HCT116 (cell line): Measurements from ENCODE around the gene CADPS. TPM values are rescaled to one million over a fixed set of nuclear protein-coding genes. Genes with fewer than 3 reads are reported as not detected.

Experiments
- ATAC-seq: fragments of 200-7000 bp; cut with Tn5 transposase; 2 replicates; pipeline ENCODE4 v1.9.1; 2020; ENCODE audit warnings: mild to moderate bottlenecking, moderate library complexity
- BruUV-seq: library from RNA; stranded (reverse); fragments of 400-500 nt; replicated peaks from 2 replicates; lab custom pipeline; 2021; lab: Mats Ljungman, UMichigan
- CTCF ChIA-PET: fragments of 300-600 bp; sonication (Branson Sonifier 250); formaldehyde crosslinking; loops from one replicate; lab custom pipeline; 2021; ENCODE audit warnings: antibody characterized with exemption; lab: Charles Lee
- POLR2A ChIA-PET: fragments of 300-600, 350-600 bp; sonication (Branson Sonifier 250); formaldehyde crosslinking; loops from one replicate; lab custom pipeline; 2021; ENCODE audit warnings: antibody characterized with exemption; lab: Charles Lee
- RAD21 ChIA-PET, 2 experiments: fragments of 300-600 bp; sonication (Branson Sonifier 250); formaldehyde crosslinking; loops; one replicate each; lab custom pipeline; 2023; ENCODE audit warnings: low total read pairs in 2 of 2; ENCODE audit not compliant: uncharacterized antibody in 2 of 2, unreplicated experiment in 2 of 2, low non-redundant PET in 1 of 2; lab: Charles Lee
- DNase-seq: peaks from one replicate; pipeline ENCODE4 v3.0.0-alpha.2; 2010; ENCODE audit warnings: low read depth, low spot score
- H2AFZ ChIP-seq: fragments of 200-600 bp; shearing (Covaris generic), sonication (generic); 2 replicates; pipeline ENCODE4 v1.6.1; 2017; ENCODE audit warnings: low read depth, mixed run types, mixed read lengths, antibody characterized with exemption, low read length; ENCODE audit not compliant: poor library complexity, severe bottlenecking
- H3K27ac ChIP-seq: 2 replicates; pipeline ENCODE4 v1.5.1; 2012; ENCODE audit warnings: low read depth, low read length
- H3K27me3 ChIP-seq: fragments of 200-600 bp; sonication (generic); 2 replicates; pipeline ENCODE4 v1.6.1; 2016; ENCODE audit warnings: mixed run types, low read length, mixed read lengths; ENCODE audit not compliant: insufficient read depth
- H3K36me3 ChIP-seq, 2 experiments: fragments of 200-500 bp in 1 of 2; fragments of 200-600 bp in 1 of 2; sonication (Bioruptor generic) in 1 of 2; sonication (generic) in 1 of 2; 2 replicates each; pipeline versions ENCODE4 v1.5.1 to v1.6.1; 2014 to 2016; ENCODE audit warnings: low read length in 2 of 2, inconsistent platforms in 1 of 2, mixed read lengths in 1 of 2, mixed run types in 1 of 2; ENCODE audit not compliant: insufficient read depth in 2 of 2, control insufficient read depth in 1 of 2
- H3K4me1 ChIP-seq, 2 experiments: fragments of 200-600 bp in 1 of 2; sonication (generic) in 1 of 2; 2 replicates each; pipeline versions ENCODE4 v1.5.1 to v1.6.1; 2012 to 2017; ENCODE audit warnings: low read length in 2 of 2, inconsistent platforms in 1 of 2, mild to moderate bottlenecking in 1 of 2, mixed read lengths in 1 of 2, mixed run types in 1 of 2, moderate library complexity in 1 of 2; ENCODE audit not compliant: insufficient read depth in 2 of 2, control insufficient read depth in 1 of 2
- H3K4me2 ChIP-seq: fragments of 200-600 bp; sonication (generic); 2 replicates; pipeline ENCODE4 v1.6.1; 2017; ENCODE audit warnings: mixed run types, low read length, mixed read lengths
- H3K4me3 ChIP-seq, 2 experiments: fragments of 200-600 bp in 1 of 2; sonication (generic) in 1 of 2; replicated peaks in 1 of 2; 2 replicates each; pipeline ENCODE4 v1.5.1; 2011 to 2016; ENCODE audit warnings: low read length in 2 of 2, control low read depth in 1 of 2, low read depth in 1 of 2, mild to moderate bottlenecking in 1 of 2, mixed read lengths in 1 of 2, mixed run types in 1 of 2
- H3K79me2 ChIP-seq: fragments of 200-600 bp; sonication (generic); 2 replicates; pipeline ENCODE4 v1.6.1; 2017; ENCODE audit warnings: mild to moderate bottlenecking, mixed run types, low read length, moderate library complexity, mixed read lengths; ENCODE audit not compliant: insufficient read depth
- H3K9ac ChIP-seq: fragments of 200-600 bp; sonication (generic); 2 replicates; pipeline ENCODE4 v1.6.1; 2016; ENCODE audit warnings: low read length, mixed read lengths
- H3K9me2 ChIP-seq: fragments of 200-600 bp; sonication (generic), shearing (Covaris generic); 2 replicates; pipeline ENCODE4 v1.6.1; 2017; ENCODE audit warnings: mixed run types, mild to moderate bottlenecking, moderate library complexity; ENCODE audit not compliant: insufficient read depth
- H3K9me3 ChIP-seq, 2 experiments: fragments of 200-500 bp in 1 of 2; fragments of 200-600 bp in 1 of 2; sonication (Bioruptor generic) in 1 of 2; sonication (generic) in 1 of 2; 2 replicates each; pipeline ENCODE4 v1.6.1; 2014 to 2017; ENCODE audit warnings: low read length in 2 of 2, mixed read lengths in 2 of 2, inconsistent platforms in 1 of 2, low read depth in 1 of 2, mild to moderate bottlenecking in 1 of 2, mixed run types in 1 of 2, moderate library complexity in 1 of 2; ENCODE audit not compliant: control insufficient read depth in 1 of 2, insufficient read depth in 1 of 2
- H4K20me1 ChIP-seq: fragments of 200-600 bp; sonication (generic), shearing (Covaris generic); 2 replicates; pipeline ENCODE4 v1.6.1; 2017; ENCODE audit warnings: mixed run types, mild to moderate bottlenecking, moderate library complexity; ENCODE audit not compliant: insufficient read depth
- CEBPB ChIP-seq: IDR thresholded peaks from 2 replicates; pipeline ENCODE4 v1.6.1; 2012; ENCODE audit warnings: low read depth
- EZH2 ChIP-seq: fragments of 200-600 bp; sonication (generic); IDR thresholded peaks from 2 replicates; pipeline ENCODE4 v1.6.1; 2017; ENCODE audit warnings: antibody characterized with exemption, mixed run types
- POLR2A ChIP-seq: IDR thresholded peaks from 2 replicates; pipeline ENCODE4 v1.7.0; 2011; ENCODE audit warnings: borderline replicate concordance; ENCODE audit not compliant: insufficient read depth, insufficient read length; ENCODE audit errors: extremely low read depth
- RAD21 ChIP-seq: IDR thresholded peaks from 2 replicates; pipeline ENCODE4 v1.6.1; 2012; ENCODE audit warnings: low read depth, mild to moderate bottlenecking
- YY1 ChIP-seq: IDR thresholded peaks from 2 replicates; pipeline ENCODE4 v1.6.1; 2011; ENCODE audit warnings: low read length, low read depth, moderate library complexity, mild to moderate bottlenecking; ENCODE audit not compliant: insufficient replicate concordance; ENCODE audit errors: extremely low read depth
- ZFX ChIP-seq: fragments of 450-650 bp; IDR thresholded peaks from 2 replicates; pipeline ENCODE4 v1.6.1; 2017
- intact Hi-C: fragments of 100-400 bp; cut with micrococcal nuclease; formaldehyde crosslinking; loops from 2 replicates; pipeline ENCODE4 v1.10.0; 2022
- total RNA-seq: library from RNA; stranded (reverse); gene quantifications from one replicate; pipeline ENCODE4 v1.2.1, GENCODE V29; 2021; ENCODE audit not compliant: unreplicated experiment
- TF ChIP-seq, protein P1 (sequence below), 3 experiments: fragments of 200-600 bp in 1 of 3; sonication (generic) in 1 of 3; IDR thresholded peaks in 2 of 3; conservative IDR thresholded peaks in 1 of 3; 2 replicates each; pipeline ENCODE4 v1.5.1; 2012 to 2017; ENCODE audit warnings: low read depth in 2 of 3, low read length in 2 of 3, antibody characterized with exemption in 1 of 3, borderline replicate concordance in 1 of 3, control low read depth in 1 of 3, mild to moderate bottlenecking in 1 of 3, mixed read lengths in 1 of 3, mixed run types in 1 of 3, moderate library complexity in 1 of 3; ENCODE audit not compliant: insufficient read depth in 1 of 3
- TF ChIP-seq, protein P2 (sequence below): IDR thresholded peaks from 2 replicates; pipeline ENCODE4 v1.6.1; 2012; ENCODE audit warnings: low read depth

CADPS gene
- total RNA-seq, 1 experiment from 2014 or later, result not detected

DNA sequence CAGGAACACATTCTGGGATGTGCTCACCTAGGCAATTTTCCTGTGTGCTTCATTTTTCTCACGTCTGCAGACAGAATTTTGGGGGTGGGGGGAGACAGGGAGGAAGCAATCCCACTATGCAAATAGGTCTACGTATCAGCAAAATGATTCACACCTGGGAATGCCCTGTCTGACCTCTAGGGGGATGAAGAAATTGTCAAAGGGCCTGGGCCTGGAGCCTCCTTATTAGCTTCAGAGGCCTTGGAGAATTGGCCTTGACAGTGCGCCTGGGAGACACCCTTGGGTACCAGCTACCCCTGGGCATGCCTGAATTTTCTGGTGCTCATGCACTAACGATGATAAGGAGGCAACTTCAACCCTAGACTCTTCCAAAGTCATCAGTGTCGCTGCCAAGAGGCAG lies 207.5 kb downstream of the CADPS start:
- no peak overlapping the region for H3K9ac ChIP-seq
- BruUV-seq, result no TSS peak
- H3K4me2 ChIP-seq, result no peak overlapping the region
- H3K9me3 ChIP-seq, result no peaks in the 10 kb centered on the region
- H3K27ac ChIP-seq, result no peak overlapping the region
- no peak overlapping the region for H2AFZ ChIP-seq
- H3K4me1 ChIP-seq, result no peaks in the 10 kb centered on the region
- ChIA-PET CTCF (no interaction called here), POLR2A (no interaction called here), RAD21 (no interaction called here)
- TF ChIP-seq ZFX (no peak), YY1 (no peak)
- TF ChIP-seq, protein P1, sequence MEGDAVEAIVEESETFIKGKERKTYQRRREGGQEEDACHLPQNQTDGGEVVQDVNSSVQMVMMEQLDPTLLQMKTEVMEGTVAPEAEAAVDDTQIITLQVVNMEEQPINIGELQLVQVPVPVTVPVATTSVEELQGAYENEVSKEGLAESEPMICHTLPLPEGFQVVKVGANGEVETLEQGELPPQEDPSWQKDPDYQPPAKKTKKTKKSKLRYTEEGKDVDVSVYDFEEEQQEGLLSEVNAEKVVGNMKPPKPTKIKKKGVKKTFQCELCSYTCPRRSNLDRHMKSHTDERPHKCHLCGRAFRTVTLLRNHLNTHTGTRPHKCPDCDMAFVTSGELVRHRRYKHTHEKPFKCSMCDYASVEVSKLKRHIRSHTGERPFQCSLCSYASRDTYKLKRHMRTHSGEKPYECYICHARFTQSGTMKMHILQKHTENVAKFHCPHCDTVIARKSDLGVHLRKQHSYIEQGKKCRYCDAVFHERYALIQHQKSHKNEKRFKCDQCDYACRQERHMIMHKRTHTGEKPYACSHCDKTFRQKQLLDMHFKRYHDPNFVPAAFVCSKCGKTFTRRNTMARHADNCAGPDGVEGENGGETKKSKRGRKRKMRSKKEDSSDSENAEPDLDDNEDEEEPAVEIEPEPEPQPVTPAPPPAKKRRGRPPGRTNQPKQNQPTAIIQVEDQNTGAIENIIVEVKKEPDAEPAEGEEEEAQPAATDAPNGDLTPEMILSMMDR (IDR thresholded peaks at IDR 0.05 in 2 of 3, conservative IDR thresholded peaks at IDR 0.05 in 1 of 3; ENCODE audit: borderline replicate concordance in 1 of 3, insufficient read depth in 1 of 3, low read depth in 2 of 3, low read length in 2 of 3), result peak in 2 of 3 experiments; percentile 18 to 27; a peak in 1 of 6 replicates
- H3K79me2 ChIP-seq, result no peaks in the 10 kb centered on the region
- no peaks in the 10 kb centered on the region for H4K20me1 ChIP-seq
- H3K36me3 ChIP-seq, result no peaks in the 10 kb centered on the region
- intact Hi-C loops, result loop anchor here (2.0 to 10.0 kb wide), 2 partner anchors 667 to 1151 kb away; partner anchors contain the start of gene C3orf49
- H3K27me3 ChIP-seq, result peaks cover 8% of the 10 kb centered on the region; the same call in 1 of the 2 replicates
- H3K4me3 ChIP-seq, result no peak overlapping the region
- DNase-seq (no peak), ATAC-seq (peak; percentile 59)
- H3K9me2 ChIP-seq, result no peaks in the 10 kb centered on the region

DNA sequence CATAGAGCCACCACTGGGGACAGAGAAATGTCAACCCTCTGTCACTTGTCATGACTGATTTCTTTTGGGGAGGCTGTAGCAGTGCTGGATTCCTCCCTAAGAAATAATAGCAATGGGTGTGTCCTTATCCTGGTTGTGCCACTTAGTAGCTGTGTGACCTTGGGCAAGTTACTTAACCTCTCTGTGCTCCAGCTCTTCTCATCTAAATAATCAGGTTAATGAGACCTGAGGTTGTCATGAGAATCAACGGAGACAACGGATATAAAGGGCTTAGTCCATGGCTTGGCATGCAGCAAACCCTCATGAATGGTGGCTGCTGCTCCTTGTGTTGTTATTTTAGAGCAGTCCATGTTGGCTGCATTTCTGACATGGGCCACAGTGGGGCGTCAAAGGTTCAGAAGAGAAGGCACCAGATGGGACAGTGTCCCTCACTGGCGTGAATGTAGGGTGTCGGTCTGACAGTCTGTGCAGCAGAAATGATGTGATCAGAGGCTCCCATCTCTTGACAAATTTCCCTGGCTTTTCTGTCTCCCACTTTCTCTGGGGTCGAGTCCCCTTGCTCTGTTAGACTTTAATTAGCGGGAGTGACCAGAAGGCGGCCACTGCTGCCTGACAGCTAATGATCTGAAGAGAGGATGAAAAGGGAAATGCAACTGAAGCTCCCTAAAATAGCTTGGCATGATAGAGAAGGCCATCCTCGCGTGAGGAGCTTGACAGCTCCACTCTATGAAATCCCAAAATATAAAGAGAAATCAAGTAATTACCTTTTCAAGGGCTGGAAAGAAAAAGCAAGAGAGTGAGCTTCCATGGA lies 209.4 kb downstream of the CADPS start:
- H3K9me3 ChIP-seq, result no peaks in the 10 kb centered on the region
- H3K27me3 ChIP-seq, result peaks cover 8% of the 10 kb centered on the region; the same call in 1 of the 2 replicates
- ChIA-PET RAD21 (no interaction called here), CTCF (interaction anchor here (0.8 to 2.1 kb wide), 5 partner anchors 44 to 566 kb away, joined by 3 to 9 read pairs (median 3); no protein-coding TSS in a partner anchor), POLR2A (no interaction called here)
- TF ChIP-seq, protein P1 (IDR thresholded peaks at IDR 0.05 in 2 of 3, conservative IDR thresholded peaks at IDR 0.05 in 1 of 3; ENCODE audit: borderline replicate concordance in 1 of 3, insufficient read depth in 1 of 3, low read depth in 2 of 3, low read length in 2 of 3), result peak; percentile 62 to 85 (median 68); a peak in 5 of 6 replicates
- TF ChIP-seq RAD21 (peak; percentile 77), CEBPB (no peak), EZH2 (no peak), POLR2A (no peak)
- TF ChIP-seq, protein P2, sequence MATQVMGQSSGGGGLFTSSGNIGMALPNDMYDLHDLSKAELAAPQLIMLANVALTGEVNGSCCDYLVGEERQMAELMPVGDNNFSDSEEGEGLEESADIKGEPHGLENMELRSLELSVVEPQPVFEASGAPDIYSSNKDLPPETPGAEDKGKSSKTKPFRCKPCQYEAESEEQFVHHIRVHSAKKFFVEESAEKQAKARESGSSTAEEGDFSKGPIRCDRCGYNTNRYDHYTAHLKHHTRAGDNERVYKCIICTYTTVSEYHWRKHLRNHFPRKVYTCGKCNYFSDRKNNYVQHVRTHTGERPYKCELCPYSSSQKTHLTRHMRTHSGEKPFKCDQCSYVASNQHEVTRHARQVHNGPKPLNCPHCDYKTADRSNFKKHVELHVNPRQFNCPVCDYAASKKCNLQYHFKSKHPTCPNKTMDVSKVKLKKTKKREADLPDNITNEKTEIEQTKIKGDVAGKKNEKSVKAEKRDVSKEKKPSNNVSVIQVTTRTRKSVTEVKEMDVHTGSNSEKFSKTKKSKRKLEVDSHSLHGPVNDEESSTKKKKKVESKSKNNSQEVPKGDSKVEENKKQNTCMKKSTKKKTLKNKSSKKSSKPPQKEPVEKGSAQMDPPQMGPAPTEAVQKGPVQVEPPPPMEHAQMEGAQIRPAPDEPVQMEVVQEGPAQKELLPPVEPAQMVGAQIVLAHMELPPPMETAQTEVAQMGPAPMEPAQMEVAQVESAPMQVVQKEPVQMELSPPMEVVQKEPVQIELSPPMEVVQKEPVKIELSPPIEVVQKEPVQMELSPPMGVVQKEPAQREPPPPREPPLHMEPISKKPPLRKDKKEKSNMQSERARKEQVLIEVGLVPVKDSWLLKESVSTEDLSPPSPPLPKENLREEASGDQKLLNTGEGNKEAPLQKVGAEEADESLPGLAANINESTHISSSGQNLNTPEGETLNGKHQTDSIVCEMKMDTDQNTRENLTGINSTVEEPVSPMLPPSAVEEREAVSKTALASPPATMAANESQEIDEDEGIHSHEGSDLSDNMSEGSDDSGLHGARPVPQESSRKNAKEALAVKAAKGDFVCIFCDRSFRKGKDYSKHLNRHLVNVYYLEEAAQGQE, result no peak
- H3K4me3 ChIP-seq, result no peak overlapping the region
- intact Hi-C loops, result loop anchor here (1.0 to 10.0 kb wide), 4 partner anchors 527 to 1153 kb away; partner anchors contain the start of gene C3orf49
- no peak overlapping the region for H3K27ac ChIP-seq
- no peaks in the 10 kb centered on the region for H3K36me3 ChIP-seq
- H3K9ac ChIP-seq, result no peak overlapping the region
- no peaks in the 10 kb centered on the region for H3K9me2 ChIP-seq
- ATAC-seq (peak; percentile 90), DNase-seq (peak; percentile 26)
- BruUV-seq, result no TSS peak
- H3K79me2 ChIP-seq, result no peaks in the 10 kb centered on the region
- no peak overlapping the region for H3K4me2 ChIP-seq
- H3K4me1 ChIP-seq, result no peaks in the 10 kb centered on the region
- H4K20me1 ChIP-seq, result no peaks in the 10 kb centered on the region
- H2AFZ ChIP-seq, result no peak overlapping the region
